Measurements from ENCODE around the gene PSMB7.

Gene PSMB7

GRCh38 chr9:124312290-124313265 is 102.7 kb downstream of the PSMB7 start:
- no peaks in the 10 kb centered on the region for H3K36me3 ChIP-seq (ENCODE audit: insufficient read depth, low read length)
- H3K4me3 ChIP-seq (ENCODE audit: low read depth, low read length, poor library complexity, severe bottlenecking) = no peak overlapping the region
- no peaks in the 10 kb centered on the region for H3K9me2 ChIP-seq (ENCODE audit: low read depth, low read length)

GRCh38 chr9:124311283-124311682 is 104.0 kb downstream of the PSMB7 start:
- H3F3A ChIP-seq (ENCODE audit: insufficient read depth, low read length) = no peaks in the 10 kb centered on the region
- no peak overlapping the region for H3K27ac ChIP-seq (ENCODE audit: low read depth, low read length, poor library complexity, severe bottlenecking)
- no peaks in the 10 kb centered on the region for H3K4me1 ChIP-seq (ENCODE audit: insufficient read depth, low read length, severe bottlenecking)
- no peak overlapping the region for H3K4me2 ChIP-seq (ENCODE audit: low read length)
- no peak for TF ChIP-seq EZH2 (IDR thresholded peaks at IDR 0.05; ENCODE audit: borderline replicate concordance, low read length)
- TF ChIP-seq, protein P1, sequence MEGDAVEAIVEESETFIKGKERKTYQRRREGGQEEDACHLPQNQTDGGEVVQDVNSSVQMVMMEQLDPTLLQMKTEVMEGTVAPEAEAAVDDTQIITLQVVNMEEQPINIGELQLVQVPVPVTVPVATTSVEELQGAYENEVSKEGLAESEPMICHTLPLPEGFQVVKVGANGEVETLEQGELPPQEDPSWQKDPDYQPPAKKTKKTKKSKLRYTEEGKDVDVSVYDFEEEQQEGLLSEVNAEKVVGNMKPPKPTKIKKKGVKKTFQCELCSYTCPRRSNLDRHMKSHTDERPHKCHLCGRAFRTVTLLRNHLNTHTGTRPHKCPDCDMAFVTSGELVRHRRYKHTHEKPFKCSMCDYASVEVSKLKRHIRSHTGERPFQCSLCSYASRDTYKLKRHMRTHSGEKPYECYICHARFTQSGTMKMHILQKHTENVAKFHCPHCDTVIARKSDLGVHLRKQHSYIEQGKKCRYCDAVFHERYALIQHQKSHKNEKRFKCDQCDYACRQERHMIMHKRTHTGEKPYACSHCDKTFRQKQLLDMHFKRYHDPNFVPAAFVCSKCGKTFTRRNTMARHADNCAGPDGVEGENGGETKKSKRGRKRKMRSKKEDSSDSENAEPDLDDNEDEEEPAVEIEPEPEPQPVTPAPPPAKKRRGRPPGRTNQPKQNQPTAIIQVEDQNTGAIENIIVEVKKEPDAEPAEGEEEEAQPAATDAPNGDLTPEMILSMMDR (IDR thresholded peaks at IDR 0.05; ENCODE audit: low read length) = no peak
- no peak overlapping the region for H3K9ac ChIP-seq (ENCODE audit: low read length)
- no peaks in the 10 kb centered on the region for H4K20me1 ChIP-seq (ENCODE audit: insufficient read depth, low read length)
- no peaks in the 10 kb centered on the region for H3K9me3 ChIP-seq (ENCODE audit: low read length)
- H3K27me3 ChIP-seq (ENCODE audit: insufficient read depth, low read length) = no peaks in the 10 kb centered on the region
- H2AFZ ChIP-seq (ENCODE audit: low read length) = no peak overlapping the region
- no peak overlapping the region for H3K4me3 ChIP-seq (ENCODE audit: low read depth, low read length, poor library complexity, severe bottlenecking)
- H3K9me2 ChIP-seq (ENCODE audit: low read depth, low read length) = no peaks in the 10 kb centered on the region
- no peaks in the 10 kb centered on the region for H3K36me3 ChIP-seq (ENCODE audit: insufficient read depth, low read length)
- H3K79me2 ChIP-seq (ENCODE audit: insufficient read depth, low read length) = no peaks in the 10 kb centered on the region

More at GRCh38 chr9:124312290-124313265, 102.7 kb downstream of the PSMB7 start:
- Histone ChIP-seq H3K4me2 (ENCODE audit: low read length) (no peak overlapping the region), H3K27me3 (ENCODE audit: insufficient read depth, low read length) (no peaks in the 10 kb centered on the region), H3K79me2 (ENCODE audit: insufficient read depth, low read length) (no peaks in the 10 kb centered on the region), H4K20me1 (ENCODE audit: insufficient read depth, low read length) (no peaks in the 10 kb centered on the region), H3F3A (ENCODE audit: insufficient read depth, low read length) (no peaks in the 10 kb centered on the region), H2AFZ (ENCODE audit: low read length) (no peak overlapping the region), H3K4me1 (ENCODE audit: insufficient read depth, low read length, severe bottlenecking) (no peaks in the 10 kb centered on the region), H3K27ac (ENCODE audit: low read depth, low read length, poor library complexity, severe bottlenecking) (no peak overlapping the region), H3K9me3 (ENCODE audit: low read length) (no peaks in the 10 kb centered on the region), H3K9ac (ENCODE audit: low read length) (no peak overlapping the region)
- no peak for TF ChIP-seq EZH2 (IDR thresholded peaks at IDR 0.05; ENCODE audit: borderline replicate concordance, low read length)
- TF ChIP-seq, protein P1 (IDR thresholded peaks at IDR 0.05; ENCODE audit: low read length) = no peak

- no peaks in the 10 kb centered on the region for H3K4me1 ChIP-seq (ENCODE audit: insufficient read depth, low read length, severe bottlenecking)
- no peaks in the 10 kb centered on the region for H3F3A ChIP-seq (ENCODE audit: insufficient read depth, low read length)
- H3K27ac ChIP-seq (ENCODE audit: low read depth, low read length, poor library complexity, severe bottlenecking) = no peak overlapping the region
- H3K4me2 ChIP-seq (ENCODE audit: low read length) = no peak overlapping the region
- H3K27me3 ChIP-seq (ENCODE audit: insufficient read depth, low read length) = no peaks in the 10 kb centered on the region
- no peaks in the 10 kb centered on the region for H3K36me3 ChIP-seq (ENCODE audit: insufficient read depth, low read length)
- H3K9me2 ChIP-seq (ENCODE audit: low read depth, low read length) = no peaks in the 10 kb centered on the region
- H3K9ac ChIP-seq (ENCODE audit: low read length) = no peak overlapping the region
- H3K79me2 ChIP-seq (ENCODE audit: insufficient read depth, low read length) = no peaks in the 10 kb centered on the region
- TF ChIP-seq, protein P1 (IDR thresholded peaks at IDR 0.05; ENCODE audit: low read length) = no peak
- no peak for TF ChIP-seq EZH2 (IDR thresholded peaks at IDR 0.05; ENCODE audit: borderline replicate concordance, low read length)
- H4K20me1 ChIP-seq (ENCODE audit: insufficient read depth, low read length) = no peaks in the 10 kb centered on the region
- no peaks in the 10 kb centered on the region for H3K9me3 ChIP-seq (ENCODE audit: low read length)
- no peak overlapping the region for H2AFZ ChIP-seq (ENCODE audit: low read length)
- H3K4me3 ChIP-seq (ENCODE audit: low read depth, low read length, poor library complexity, severe bottlenecking) = no peak overlapping the region
Observed at GRCh38 chr9:124309667-124310084, 105.6 kb downstream of the PSMB7 start.

Measured in OCI-LY1 (cell line).